DOHH2 (cell line): ENCODE measurements around the gene EPHA2.

Experiments
- EZH2phosphoT487 ChIP-seq: fragments of 200-600 bp; sonication (generic); IDR thresholded peaks from 2 replicates; pipeline ENCODE4 v1.6.1; 2017; ENCODE audit warnings: borderline replicate concordance, mild to moderate bottlenecking, antibody characterized with exemption, low read length, moderate library complexity, mixed read lengths
- TF ChIP-seq, protein P1 (sequence below): fragments of 200-600 bp; sonication (generic); IDR thresholded peaks from one replicate; pipeline ENCODE4 v1.5.1; 2014; ENCODE audit warnings: antibody characterized with exemption, mild to moderate bottlenecking, low read depth, low read length; ENCODE audit not compliant: poor library complexity, severe bottlenecking

DNA sequence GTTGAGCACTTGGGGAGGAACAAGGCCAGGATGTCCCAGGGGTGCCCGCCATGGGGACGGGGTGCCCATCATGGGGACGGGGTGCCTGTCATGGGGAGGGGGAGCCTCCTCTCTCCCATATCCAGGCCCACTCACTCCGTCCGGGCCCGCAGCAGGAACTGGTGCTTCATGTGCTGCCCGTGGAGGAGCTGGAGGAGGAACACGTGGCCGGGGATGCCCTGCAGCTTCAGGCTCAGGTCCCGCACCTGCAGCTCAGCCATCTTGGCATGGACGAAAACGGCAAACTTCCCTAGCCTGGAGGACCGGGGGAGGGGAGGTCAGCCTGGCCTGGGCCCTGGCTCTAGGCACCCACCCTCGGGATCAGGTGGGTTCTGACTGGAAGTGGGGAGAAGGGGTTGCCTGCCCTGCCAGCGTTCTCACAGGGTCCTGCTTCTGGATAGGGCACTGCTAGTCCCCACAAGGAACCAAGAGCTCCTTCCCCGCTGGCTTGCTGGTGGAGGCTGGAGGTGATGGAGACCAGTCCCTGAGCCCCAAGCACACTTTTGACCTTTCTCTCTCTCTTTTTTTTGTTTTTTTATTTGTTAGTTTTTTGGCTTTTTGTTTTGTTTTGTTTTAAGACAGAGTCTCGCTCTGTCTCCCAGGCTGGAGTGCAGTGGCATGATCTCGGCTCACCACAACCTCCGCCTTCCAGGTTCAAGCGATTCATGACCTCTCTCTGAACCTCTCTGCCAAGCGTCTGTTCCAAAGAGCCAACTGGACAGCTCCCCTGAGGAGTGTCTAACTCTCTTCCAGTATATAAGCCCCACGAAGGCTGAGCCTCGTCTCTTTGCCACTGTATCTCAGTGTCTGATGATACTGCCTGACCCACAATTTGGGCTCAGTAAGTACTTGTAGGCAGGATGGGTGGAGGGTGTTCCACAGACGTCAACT is 46.7 kb upstream of the EPHA2 start:
- TF ChIP-seq, protein P1, sequence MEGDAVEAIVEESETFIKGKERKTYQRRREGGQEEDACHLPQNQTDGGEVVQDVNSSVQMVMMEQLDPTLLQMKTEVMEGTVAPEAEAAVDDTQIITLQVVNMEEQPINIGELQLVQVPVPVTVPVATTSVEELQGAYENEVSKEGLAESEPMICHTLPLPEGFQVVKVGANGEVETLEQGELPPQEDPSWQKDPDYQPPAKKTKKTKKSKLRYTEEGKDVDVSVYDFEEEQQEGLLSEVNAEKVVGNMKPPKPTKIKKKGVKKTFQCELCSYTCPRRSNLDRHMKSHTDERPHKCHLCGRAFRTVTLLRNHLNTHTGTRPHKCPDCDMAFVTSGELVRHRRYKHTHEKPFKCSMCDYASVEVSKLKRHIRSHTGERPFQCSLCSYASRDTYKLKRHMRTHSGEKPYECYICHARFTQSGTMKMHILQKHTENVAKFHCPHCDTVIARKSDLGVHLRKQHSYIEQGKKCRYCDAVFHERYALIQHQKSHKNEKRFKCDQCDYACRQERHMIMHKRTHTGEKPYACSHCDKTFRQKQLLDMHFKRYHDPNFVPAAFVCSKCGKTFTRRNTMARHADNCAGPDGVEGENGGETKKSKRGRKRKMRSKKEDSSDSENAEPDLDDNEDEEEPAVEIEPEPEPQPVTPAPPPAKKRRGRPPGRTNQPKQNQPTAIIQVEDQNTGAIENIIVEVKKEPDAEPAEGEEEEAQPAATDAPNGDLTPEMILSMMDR, result no peak
- TF ChIP-seq EZH2phosphoT487, result no peak
